ENCODE results near the gene ELF1.

DNA sequence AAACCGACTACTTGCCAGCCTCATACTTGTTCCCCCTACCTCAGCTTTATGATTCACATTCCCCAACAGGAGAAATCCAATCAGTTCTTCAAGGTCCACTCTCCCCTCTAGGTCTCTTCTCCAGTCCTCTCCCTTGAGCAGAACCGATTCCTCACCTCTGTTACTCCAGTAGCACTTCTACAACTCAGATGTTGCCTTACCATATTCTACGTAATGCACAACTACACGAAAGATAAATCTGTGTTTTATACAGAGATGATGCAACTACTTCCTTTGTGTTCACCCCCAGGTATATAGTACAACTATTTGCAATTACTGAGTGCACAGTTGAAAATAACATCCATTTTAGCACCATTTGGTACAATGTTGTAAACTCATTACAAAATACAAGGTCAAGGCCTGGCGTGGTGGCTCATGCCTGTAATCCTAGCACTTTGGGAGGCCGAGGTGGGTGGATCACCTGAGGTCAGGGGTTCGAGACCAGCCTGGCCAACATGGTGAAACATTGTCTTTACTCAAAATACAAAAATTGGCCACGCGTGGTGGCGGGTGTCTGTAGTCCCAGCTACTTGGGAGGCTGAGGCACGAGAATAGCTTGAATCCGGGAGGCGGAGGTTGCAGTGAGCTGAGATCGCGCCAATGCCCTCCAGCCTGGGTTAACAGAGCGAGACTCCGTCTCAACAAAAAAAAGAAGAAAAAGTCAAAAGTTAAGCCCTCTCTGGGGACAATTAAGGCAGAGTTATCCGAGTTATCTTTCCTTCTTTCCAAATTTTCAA lies 39.4 kb upstream of the ELF1 start:
- TF ChIP-seq POLR2AphosphoS5 (IDR thresholded peaks at IDR 0.05; ENCODE audit: low read depth, low read length), result no peak
- TF ChIP-seq, protein P1, sequence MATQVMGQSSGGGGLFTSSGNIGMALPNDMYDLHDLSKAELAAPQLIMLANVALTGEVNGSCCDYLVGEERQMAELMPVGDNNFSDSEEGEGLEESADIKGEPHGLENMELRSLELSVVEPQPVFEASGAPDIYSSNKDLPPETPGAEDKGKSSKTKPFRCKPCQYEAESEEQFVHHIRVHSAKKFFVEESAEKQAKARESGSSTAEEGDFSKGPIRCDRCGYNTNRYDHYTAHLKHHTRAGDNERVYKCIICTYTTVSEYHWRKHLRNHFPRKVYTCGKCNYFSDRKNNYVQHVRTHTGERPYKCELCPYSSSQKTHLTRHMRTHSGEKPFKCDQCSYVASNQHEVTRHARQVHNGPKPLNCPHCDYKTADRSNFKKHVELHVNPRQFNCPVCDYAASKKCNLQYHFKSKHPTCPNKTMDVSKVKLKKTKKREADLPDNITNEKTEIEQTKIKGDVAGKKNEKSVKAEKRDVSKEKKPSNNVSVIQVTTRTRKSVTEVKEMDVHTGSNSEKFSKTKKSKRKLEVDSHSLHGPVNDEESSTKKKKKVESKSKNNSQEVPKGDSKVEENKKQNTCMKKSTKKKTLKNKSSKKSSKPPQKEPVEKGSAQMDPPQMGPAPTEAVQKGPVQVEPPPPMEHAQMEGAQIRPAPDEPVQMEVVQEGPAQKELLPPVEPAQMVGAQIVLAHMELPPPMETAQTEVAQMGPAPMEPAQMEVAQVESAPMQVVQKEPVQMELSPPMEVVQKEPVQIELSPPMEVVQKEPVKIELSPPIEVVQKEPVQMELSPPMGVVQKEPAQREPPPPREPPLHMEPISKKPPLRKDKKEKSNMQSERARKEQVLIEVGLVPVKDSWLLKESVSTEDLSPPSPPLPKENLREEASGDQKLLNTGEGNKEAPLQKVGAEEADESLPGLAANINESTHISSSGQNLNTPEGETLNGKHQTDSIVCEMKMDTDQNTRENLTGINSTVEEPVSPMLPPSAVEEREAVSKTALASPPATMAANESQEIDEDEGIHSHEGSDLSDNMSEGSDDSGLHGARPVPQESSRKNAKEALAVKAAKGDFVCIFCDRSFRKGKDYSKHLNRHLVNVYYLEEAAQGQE (IDR thresholded peaks at IDR 0.05; ENCODE audit: insufficient read depth in 1 of 2, low read depth in 2 of 2, low read length in 2 of 2), result no peak
- TF ChIP-seq TAF1 (IDR thresholded peaks at IDR 0.05; ENCODE audit: borderline replicate concordance, insufficient read depth, low read length), result no peak
- no peak for TF ChIP-seq FOXP2 (optimal IDR thresholded peaks at IDR 0.05; ENCODE audit: borderline replicate concordance, extremely low read depth, extremely low read length, insufficient read depth)
- no peak for TF ChIP-seq SIN3A (IDR thresholded peaks at IDR 0.05; ENCODE audit: borderline replicate concordance, insufficient read depth, low read length)
